ENCODE data around the gene NAP1L4. TPM values are rescaled to one million over a fixed set of nuclear protein-coding genes. Genes with fewer than 3 reads are reported as not detected.

Gene NAP1L4
- total and polyA plus RNA-seq, 7 experiments from 2014 or later: 134 to 356 (median 292) TPM

- H3K9me3 ChIP-seq (ENCODE audit: control insufficient read depth in 2 of 3, low read length in 3 of 3): no peaks in the 10 kb centered on the region
- H3K4me1 Mint-ChIP-seq: peaks cover 25 to 42% (median 33%) of the 10 kb centered on the region in 7 donors
- CTCF ChIA-PET: interaction anchor here (0.9 to 3.6 kb wide), 4 partner anchors 9 to 23 kb away, joined by 3 to 16 read pairs (median 8); no protein-coding TSS in a partner anchor
Observed at GRCh38 chr11:2991452-2992233, 486 bp downstream of the NAP1L4 start.

GRCh38 chr11:2990617-2991451, 1.3 kb downstream of the NAP1L4 start:
- Histone ChIP-seq H3K4me1 (ENCODE audit: control insufficient read depth in 2 of 2, insufficient read depth in 2 of 2, low read length in 2 of 2) (peaks cover 15 to 16% of the 10 kb centered on the region in 2 donors), H3K4me3 (ENCODE audit: low read length) (peak overlapping the region; percentile 93), H3K27ac (ENCODE audit: low read depth, low read length) (peak overlapping the region; percentile 90), H3K9me3 (ENCODE audit: control insufficient read depth in 2 of 3, low read length in 3 of 3) (no peaks in the 10 kb centered on the region), H3K36me3 (ENCODE audit: control insufficient read depth in 2 of 3, insufficient read depth in 3 of 3, low read length in 3 of 3) (peaks cover 0 to 9% (median 0%) of the 10 kb centered on the region in 3 experiments), H3K27me3 (ENCODE audit: control insufficient read depth in 2 of 2, insufficient read depth in 2 of 2, low read length in 2 of 2) (no peaks in the 10 kb centered on the region)
- ATAC-seq (no peak), DNase-seq (peak in 5 of 9 donors; percentile 13 to 27 (median 22))
- Mint-ChIP-seq H3K4me3 (peak overlapping the region; percentile 94 to 100 (median 98)), H3K36me3 (peaks cover 0 to 34% (median 4%) of the 10 kb centered on the region in 5 donors), H3K27ac (peak overlapping the region; percentile 92 to 98 (median 95)), H3K27me3 (no peaks in the 10 kb centered on the region), H3K4me1 (peaks cover 25 to 49% (median 36%) of the 10 kb centered on the region in 7 donors), H3K9me3 (peaks cover 0 to 3% (median 0%) of the 10 kb centered on the region in 11 donors)
- CTCF ChIA-PET: interaction anchor here (0.8 to 3.6 kb wide), 3 partner anchors 16 to 45 kb away, joined by 3 to 16 read pairs (median 10); no protein-coding TSS in a partner anchor
- POLR2A ChIA-PET: interaction anchor here (0.9 to 8.3 kb wide), 8 partner anchors 13 to 590 kb away, joined by 3 to 142 read pairs (median 4); partner anchors contain the start of gene TSSC4
- intact Hi-C loops (cut with micrococcal nuclease): loop anchor here (5.0 kb wide), 4 partner anchors 104 to 549 kb away; partner anchors contain the start of genes CDKN1C (in 1 of the 2) and TRPM5 (in 1 of the 2)

More at GRCh38 chr11:2991452-2992233, 486 bp downstream of the NAP1L4 start:
- Histone ChIP-seq H3K27ac (ENCODE audit: low read depth, low read length) (peak overlapping the region; percentile 90), H3K36me3 (ENCODE audit: control insufficient read depth in 2 of 3, insufficient read depth in 3 of 3, low read length in 3 of 3) (peaks cover 0 to 9% (median 0%) of the 10 kb centered on the region in 3 experiments), H3K4me3 (ENCODE audit: low read length) (peak overlapping the region; percentile 93), H3K4me1 (ENCODE audit: control insufficient read depth in 2 of 2, insufficient read depth in 2 of 2, low read length in 2 of 2) (peaks cover 10 to 12% of the 10 kb centered on the region in 2 donors), H3K27me3 (ENCODE audit: control insufficient read depth in 2 of 2, insufficient read depth in 2 of 2, low read length in 2 of 2) (no peaks in the 10 kb centered on the region)
- peak overlapping the region; percentile 92 to 99 (median 97) for H3K27ac Mint-ChIP-seq
- intact Hi-C loops (cut with micrococcal nuclease): loop anchor here (1.0 to 5.0 kb wide), 13 partner anchors 23 to 591 kb away; partner anchors contain the start of genes CARS1 (in 2 of the 2), CDKN1C (in 2 of the 2), TSSC4 (in 2 of the 2) and ZNF195 (in 2 of the 2)
- ATAC-seq (peak; percentile 60), DNase-seq (no peak)
- peaks cover 0 to 3% (median 0%) of the 10 kb centered on the region in 11 donors for H3K9me3 Mint-ChIP-seq
- no peaks in the 10 kb centered on the region for H3K27me3 Mint-ChIP-seq
- H3K4me3 Mint-ChIP-seq: peak overlapping the region; percentile 94 to 100 (median 98)
- H3K36me3 Mint-ChIP-seq: peaks cover 0 to 34% (median 4%) of the 10 kb centered on the region in 5 donors
- POLR2A ChIA-PET: interaction anchor here (0.8 to 8.3 kb wide), 7 partner anchors 10 to 591 kb away, joined by 3 to 142 read pairs (median 4); partner anchors contain the start of genes CARS1 and TSSC4

- H3K27me3 Mint-ChIP-seq: no peaks in the 10 kb centered on the region
- H3K4me3 Mint-ChIP-seq: peak overlapping the region; percentile 94 to 100 (median 98)
- Histone ChIP-seq H3K36me3 (ENCODE audit: control insufficient read depth in 2 of 3, insufficient read depth in 3 of 3, low read length in 3 of 3) (peaks cover 0 to 12% (median 0%) of the 10 kb centered on the region in 3 experiments), H3K27ac (ENCODE audit: low read depth, low read length) (peak overlapping the region; percentile 90), H3K9me3 (ENCODE audit: control insufficient read depth in 2 of 3, low read length in 3 of 3) (no peaks in the 10 kb centered on the region), H3K4me3 (ENCODE audit: low read length) (peak overlapping the region; percentile 93), H3K27me3 (ENCODE audit: control insufficient read depth in 2 of 2, insufficient read depth in 2 of 2, low read length in 2 of 2) (no peaks in the 10 kb centered on the region), H3K4me1 (ENCODE audit: control insufficient read depth in 2 of 2, insufficient read depth in 2 of 2, low read length in 2 of 2) (peaks cover 24 to 26% of the 10 kb centered on the region in 2 donors)
- POLR2A ChIA-PET: interaction anchor here (0.9 to 8.3 kb wide), 14 partner anchors 11 to 854 kb away, joined by 3 to 142 read pairs (median 4); partner anchors contain the start of gene CARS1
- CTCF ChIA-PET: interaction anchor here (0.8 to 3.6 kb wide), 7 partner anchors 14 to 456 kb away, joined by 3 to 16 read pairs (median 3); no protein-coding TSS in a partner anchor
- ATAC-seq (no peak), DNase-seq (no peak)
- H3K36me3 Mint-ChIP-seq: peaks cover 2 to 36% (median 6%) of the 10 kb centered on the region in 5 donors
- peaks cover 0 to 3% (median 0%) of the 10 kb centered on the region in 11 donors for H3K9me3 Mint-ChIP-seq
- peaks cover 32 to 59% (median 44%) of the 10 kb centered on the region in 7 donors for H3K4me1 Mint-ChIP-seq
- intact Hi-C loops (cut with micrococcal nuclease): loop anchor here in 1 of 2 donors (2.0 to 5.0 kb wide), 2 partner anchors 45 to 687 kb away; partner anchors contain the start of genes C11orf21 and TSPAN32
- peak overlapping the region; percentile 86 to 98 (median 95) for H3K27ac Mint-ChIP-seq
Observed at GRCh38 chr11:2989551-2989950, 2.6 kb downstream of the NAP1L4 start.

- Histone ChIP-seq H3K4me3 (ENCODE audit: low read length) (peak overlapping the region; percentile 93), H3K4me1 (ENCODE audit: control insufficient read depth in 2 of 2, insufficient read depth in 2 of 2, low read length in 2 of 2) (peaks cover 26 to 31% of the 10 kb centered on the region in 2 donors), H3K9me3 (ENCODE audit: control insufficient read depth in 2 of 3, low read length in 3 of 3) (no peaks in the 10 kb centered on the region), H3K27ac (ENCODE audit: low read depth, low read length) (peak overlapping the region; percentile 90), H3K36me3 (ENCODE audit: control insufficient read depth in 2 of 3, insufficient read depth in 3 of 3, low read length in 3 of 3) (peaks cover 0 to 13% (median 0%) of the 10 kb centered on the region in 3 experiments), H3K27me3 (ENCODE audit: control insufficient read depth in 2 of 2, insufficient read depth in 2 of 2, low read length in 2 of 2) (no peaks in the 10 kb centered on the region)
- CTCF ChIA-PET: interaction anchor here (1.0 to 3.6 kb wide), 6 partner anchors 14 to 456 kb away, joined by 3 to 16 read pairs (median 4); no protein-coding TSS in a partner anchor
- POLR2A ChIA-PET: interaction anchor here (0.9 to 8.3 kb wide), 12 partner anchors 11 to 854 kb away, joined by 3 to 142 read pairs (median 4); partner anchors contain the start of gene CARS1
- Mint-ChIP-seq H3K4me1 (peaks cover 35 to 64% (median 45%) of the 10 kb centered on the region in 7 donors), H3K27me3 (no peaks in the 10 kb centered on the region), H3K9me3 (peaks cover 0 to 3% (median 0%) of the 10 kb centered on the region in 11 donors), H3K27ac (peak overlapping the region; percentile 86 to 98 (median 95)), H3K36me3 (peaks cover 4 to 38% (median 9%) of the 10 kb centered on the region in 5 donors), H3K4me3 (peak overlapping the region; percentile 94 to 100 (median 98))
- intact Hi-C loops (cut with micrococcal nuclease): loop anchor here in 1 of 2 donors (2.0 to 5.0 kb wide), 2 partner anchors 44 to 687 kb away; partner anchors contain the start of genes C11orf21 and TSPAN32
- no peak for ATAC-seq
- DNase-seq: no peak
Observed at GRCh38 chr11:2989006-2989405, 3.1 kb downstream of the NAP1L4 start.

- Histone ChIP-seq H3K9me3 (ENCODE audit: control insufficient read depth in 2 of 3, low read length in 3 of 3) (no peaks in the 10 kb centered on the region), H3K36me3 (ENCODE audit: control insufficient read depth in 2 of 3, insufficient read depth in 3 of 3, low read length in 3 of 3) (peaks cover 0 to 13% (median 0%) of the 10 kb centered on the region in 3 experiments), H3K27ac (ENCODE audit: low read depth, low read length) (peak overlapping the region; percentile 90), H3K4me1 (ENCODE audit: control insufficient read depth in 2 of 2, insufficient read depth in 2 of 2, low read length in 2 of 2) (peaks cover 30 to 39% of the 10 kb centered on the region in 2 donors), H3K4me3 (ENCODE audit: low read length) (peak overlapping the region; percentile 93), H3K27me3 (ENCODE audit: control insufficient read depth in 2 of 2, insufficient read depth in 2 of 2, low read length in 2 of 2) (no peaks in the 10 kb centered on the region)
- ChIA-PET CTCF (interaction anchor here (1.2 to 3.6 kb wide), 4 partner anchors 16 to 455 kb away, joined by 3 to 16 read pairs (median 4); no protein-coding TSS in a partner anchor), POLR2A (interaction anchor here (0.9 to 8.3 kb wide), 12 partner anchors 10 to 855 kb away, joined by 3 to 142 read pairs (median 4); partner anchors contain the start of gene CARS1)
- peaks cover 0 to 3% (median 0%) of the 10 kb centered on the region in 11 donors for H3K9me3 Mint-ChIP-seq
- no peaks in the 10 kb centered on the region for H3K27me3 Mint-ChIP-seq
- peaks cover 42 to 73% (median 52%) of the 10 kb centered on the region in 7 donors for H3K4me1 Mint-ChIP-seq
- H3K36me3 Mint-ChIP-seq: peaks cover 4 to 44% (median 9%) of the 10 kb centered on the region in 5 donors
- ATAC-seq: peak; percentile 34
- peak overlapping the region; percentile 94 to 100 (median 98) for H3K4me3 Mint-ChIP-seq
- intact Hi-C loops (cut with micrococcal nuclease): loop anchor here (1.0 to 5.0 kb wide), 5 partner anchors 13 to 686 kb away; partner anchors contain the start of genes C11orf21 (in 1 of the 2) and TSPAN32 (in 1 of the 2)
- peak overlapping the region; percentile 86 to 98 (median 95) for H3K27ac Mint-ChIP-seq
- peak in 7 of 9 donors; percentile 43 to 77 (median 63) for DNase-seq
Observed at GRCh38 chr11:2987881-2988861, 4.0 kb downstream of the NAP1L4 start.

Data from naive thymus-derived CD4-positive, alpha-beta T cell (primary cell).